Stimulated activated naive CD8-positive, alpha-beta T cell treated with anti-CD3 and anti-CD28 coated beads, Interleukin-15, Interleukin-2, amounts not matched to agents 100 ng/mL and 50 ng/mL, for 24 hours (primary cell): ENCODE results near the gene PCDHGC3.

Source experiments
- H3K27ac Mint-ChIP-seq: one replicate; pipeline ENCODE4 v1.8.0; 2021; ENCODE audit warnings: mild to moderate bottlenecking, mixed read lengths
- H3K27me3 Mint-ChIP-seq: one replicate; pipeline ENCODE4 v1.8.0; 2021; ENCODE audit warnings: mixed read lengths
- H3K36me3 Mint-ChIP-seq: one replicate; pipeline ENCODE4 v1.8.0; 2021; ENCODE audit warnings: low read depth, mixed read lengths
- H3K4me1 Mint-ChIP-seq: one replicate; pipeline ENCODE4 v1.8.0; 2021; ENCODE audit warnings: low read depth, mixed read lengths
- H3K4me3 Mint-ChIP-seq: one replicate; pipeline ENCODE4 v1.8.0; 2021; ENCODE audit warnings: mild to moderate bottlenecking, mixed read lengths
- H3K9me3 Mint-ChIP-seq: one replicate; pipeline ENCODE4 v1.8.0; 2021; ENCODE audit warnings: mixed read lengths

PCDHGC3 gene

DNA sequence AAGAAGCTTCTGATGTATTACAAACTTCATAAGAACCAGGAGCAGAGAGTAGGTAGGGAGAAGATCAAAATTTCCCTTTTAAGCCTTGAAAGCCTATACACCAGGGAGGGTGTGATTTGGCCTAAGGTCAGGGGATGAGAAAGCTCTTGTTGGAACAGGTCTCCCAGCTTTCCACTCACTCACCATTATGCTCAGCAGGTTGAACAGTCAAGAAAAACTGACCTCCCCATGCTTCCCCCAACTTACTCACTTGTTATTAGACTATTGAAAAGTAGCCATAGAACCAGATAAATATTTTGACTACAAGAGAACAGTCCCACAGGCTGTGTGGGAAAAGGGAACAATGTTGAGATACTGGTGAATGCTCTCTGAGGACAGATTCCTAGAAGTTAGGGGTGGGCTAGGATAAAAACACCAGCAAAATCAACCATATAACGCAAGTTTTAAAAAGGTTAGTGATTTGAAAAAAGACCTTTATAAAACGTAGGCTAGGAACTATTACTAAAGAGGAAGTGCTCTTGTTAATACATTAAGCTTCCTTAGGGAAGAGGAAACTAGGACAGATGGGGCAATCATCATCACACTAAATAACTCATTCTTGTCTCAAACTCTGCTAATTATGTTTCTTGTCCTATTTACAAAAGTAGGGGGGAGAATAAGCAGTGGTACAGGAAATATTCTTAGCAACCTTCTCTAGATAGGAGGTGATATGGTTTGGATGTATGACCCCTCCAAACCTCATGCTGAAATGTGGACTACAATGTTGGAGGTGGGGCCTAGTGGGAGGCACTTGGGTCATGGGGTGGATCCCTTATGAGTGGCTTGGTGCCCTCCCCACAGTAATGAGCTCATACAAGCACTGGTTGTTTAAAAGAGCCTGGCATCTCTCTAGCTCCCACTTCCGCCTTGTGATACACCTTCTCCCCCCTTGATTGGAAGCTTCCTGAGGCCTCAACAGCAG lies 44.1 kb downstream of the PCDHGC3 start:
- Mint-ChIP-seq H3K9me3 (no peaks in the 10 kb centered on the region), H3K4me1 (peaks cover 53% of the 10 kb centered on the region), H3K27ac (no peak overlapping the region), H3K4me3 (no peak overlapping the region), H3K36me3 (peaks cover 81% of the 10 kb centered on the region), H3K27me3 (no peaks in the 10 kb centered on the region)

DNA sequence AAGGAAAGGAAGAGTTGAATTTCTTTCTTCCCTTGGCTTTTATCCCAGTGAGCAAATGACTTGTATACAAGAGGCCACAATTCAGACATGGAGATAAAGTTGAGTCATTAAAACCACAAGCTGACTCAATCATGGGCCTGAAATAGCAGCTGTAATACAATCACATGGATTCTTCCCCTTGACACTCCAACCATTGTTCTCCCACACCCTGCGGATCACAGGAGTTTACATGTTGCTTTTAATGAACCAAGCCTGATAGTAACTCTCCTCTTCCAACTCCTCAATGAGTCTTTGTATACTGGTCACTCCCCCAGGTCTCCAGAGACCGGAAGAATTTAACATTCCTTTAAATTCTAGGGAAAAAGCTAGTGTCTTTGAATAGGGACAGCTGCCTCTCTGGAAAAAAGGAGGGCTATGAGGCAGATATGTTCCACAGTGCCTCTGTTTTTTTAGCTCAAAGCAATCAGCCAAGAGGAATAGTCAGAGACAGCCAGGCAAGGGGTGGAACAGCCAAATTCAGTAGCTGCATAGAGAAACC lies 45.5 kb downstream of the PCDHGC3 start:
- H3K4me1 Mint-ChIP-seq, result peaks cover 51% of the 10 kb centered on the region
- H3K36me3 Mint-ChIP-seq, result peaks cover 85% of the 10 kb centered on the region
- peak overlapping the region; percentile 74 for H3K27ac Mint-ChIP-seq
- no peaks in the 10 kb centered on the region for H3K9me3 Mint-ChIP-seq
- peak overlapping the region; percentile 31 for H3K4me3 Mint-ChIP-seq
- H3K27me3 Mint-ChIP-seq, result no peaks in the 10 kb centered on the region

DNA sequence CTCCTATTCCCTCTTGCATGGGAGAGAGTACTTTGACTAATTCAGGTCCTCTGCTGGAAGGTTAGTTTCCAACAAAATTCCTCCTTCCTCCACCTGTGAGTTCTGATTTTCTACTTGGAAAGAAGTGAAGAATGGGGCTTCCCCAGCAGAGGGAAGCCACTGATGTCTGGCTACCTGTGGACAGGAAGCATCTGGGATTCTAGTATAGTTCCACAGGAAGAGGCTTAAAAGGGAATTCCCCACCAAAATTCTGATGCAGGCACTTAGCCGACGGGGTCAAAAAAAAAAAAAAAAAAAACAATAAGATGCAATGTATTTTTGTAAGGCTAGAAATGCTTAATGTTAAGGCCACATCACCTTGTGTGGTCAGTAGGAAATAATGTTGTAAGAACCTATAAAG lies 46.5 kb downstream of the PCDHGC3 start:
- Mint-ChIP-seq H3K27ac (peak overlapping the region; percentile 74), H3K9me3 (no peaks in the 10 kb centered on the region), H3K4me3 (no peak overlapping the region), H3K4me1 (peaks cover 50% of the 10 kb centered on the region), H3K27me3 (no peaks in the 10 kb centered on the region), H3K36me3 (peaks cover 82% of the 10 kb centered on the region)

DNA sequence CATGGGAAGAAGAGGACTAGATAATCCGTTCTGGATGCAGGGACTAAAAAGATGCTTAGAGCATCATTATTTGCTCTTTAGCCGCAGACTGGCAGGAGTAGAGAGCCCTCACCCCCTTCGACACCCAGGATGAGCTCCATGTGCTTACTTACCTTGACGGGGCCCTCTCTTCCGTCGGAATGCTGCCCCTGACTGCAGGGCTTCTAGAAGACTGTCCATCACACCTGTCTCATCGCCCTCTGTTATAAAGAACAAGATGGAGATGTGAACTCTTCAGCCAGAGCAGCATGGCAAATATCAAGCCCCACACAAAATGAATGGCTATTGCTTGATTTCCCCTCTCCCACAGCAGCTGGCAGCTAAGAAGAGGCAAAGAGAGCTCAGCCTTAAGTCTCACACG lies 48.2 kb downstream of the PCDHGC3 start:
- peaks cover 69% of the 10 kb centered on the region for H3K36me3 Mint-ChIP-seq
- no peaks in the 10 kb centered on the region for H3K27me3 Mint-ChIP-seq
- H3K4me3 Mint-ChIP-seq, result no peak overlapping the region
- H3K9me3 Mint-ChIP-seq, result no peaks in the 10 kb centered on the region
- H3K4me1 Mint-ChIP-seq, result peaks cover 50% of the 10 kb centered on the region
- no peak overlapping the region for H3K27ac Mint-ChIP-seq

DNA sequence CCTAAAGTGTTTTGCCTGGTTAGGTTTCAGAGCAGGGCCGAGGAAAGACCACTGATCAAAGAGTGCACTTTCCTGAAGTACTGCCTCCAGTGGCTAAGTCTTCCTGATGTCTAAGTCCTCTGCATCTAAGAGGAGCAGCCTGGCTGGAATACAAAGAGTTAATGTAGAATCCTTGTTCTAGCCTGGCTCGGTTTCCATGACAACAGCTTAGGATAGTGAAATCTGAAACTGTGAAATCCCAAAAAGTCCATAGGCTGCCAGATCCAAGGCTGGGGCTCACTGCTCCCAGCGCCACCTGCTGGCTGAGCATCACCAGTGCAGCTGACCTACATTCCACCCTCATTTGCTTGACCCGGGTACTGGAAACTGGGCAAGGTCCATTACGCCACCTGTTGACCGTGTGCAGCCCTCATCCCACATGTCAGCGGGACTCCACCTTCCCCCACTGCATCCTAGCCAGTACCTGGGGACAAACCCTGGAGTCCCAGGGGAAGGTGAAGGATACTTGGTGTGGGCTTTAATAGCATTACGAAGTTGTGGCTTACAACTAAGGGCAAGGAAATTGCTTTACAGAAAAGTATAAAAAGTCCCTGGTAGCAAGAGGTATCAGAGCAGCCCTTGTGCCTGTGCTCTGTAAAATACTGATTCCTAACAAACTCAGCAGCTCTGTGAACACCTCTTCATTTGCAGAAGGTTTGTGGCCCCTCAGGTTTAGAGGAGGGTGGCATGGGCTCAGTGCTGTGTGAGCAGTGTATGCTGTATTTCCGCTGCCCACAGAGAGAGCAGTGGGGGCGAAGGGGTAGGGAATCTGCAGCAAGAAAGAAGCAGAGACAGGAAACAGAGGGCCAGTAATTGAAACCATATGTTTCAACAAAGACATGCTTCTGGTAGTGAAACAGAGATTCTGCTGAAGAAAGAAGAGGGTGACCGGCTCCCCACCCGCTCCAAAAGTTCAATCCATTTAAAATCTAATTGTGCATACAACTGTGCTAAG lies 49.1 kb downstream of the PCDHGC3 start:
- no peak overlapping the region for H3K4me3 Mint-ChIP-seq
- no peaks in the 10 kb centered on the region for H3K27me3 Mint-ChIP-seq
- H3K27ac Mint-ChIP-seq, result no peak overlapping the region
- no peaks in the 10 kb centered on the region for H3K9me3 Mint-ChIP-seq
- H3K36me3 Mint-ChIP-seq, result peaks cover 60% of the 10 kb centered on the region
- peaks cover 48% of the 10 kb centered on the region for H3K4me1 Mint-ChIP-seq

DNA sequence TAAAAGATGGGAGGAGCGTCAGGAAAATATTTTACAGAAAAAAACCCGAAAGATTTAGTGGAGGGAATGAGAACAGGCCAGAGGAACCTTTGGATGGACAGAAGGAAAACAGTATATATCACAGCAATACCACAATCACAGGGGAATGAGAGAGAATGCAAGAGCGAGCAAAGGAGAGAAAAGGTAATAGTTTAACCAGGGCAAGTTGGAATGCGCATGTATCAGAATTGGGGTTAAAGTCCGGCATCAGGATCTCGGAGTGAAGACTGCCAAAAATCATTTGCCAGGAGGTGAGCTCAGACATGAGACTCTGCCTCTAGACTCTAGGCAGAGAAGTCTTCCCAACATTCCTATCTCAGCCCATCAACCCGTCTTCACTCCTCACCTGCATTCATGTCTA lies 49.9 kb downstream of the PCDHGC3 start:
- Mint-ChIP-seq H3K27me3 (no peaks in the 10 kb centered on the region), H3K36me3 (peaks cover 53% of the 10 kb centered on the region)

DNA sequence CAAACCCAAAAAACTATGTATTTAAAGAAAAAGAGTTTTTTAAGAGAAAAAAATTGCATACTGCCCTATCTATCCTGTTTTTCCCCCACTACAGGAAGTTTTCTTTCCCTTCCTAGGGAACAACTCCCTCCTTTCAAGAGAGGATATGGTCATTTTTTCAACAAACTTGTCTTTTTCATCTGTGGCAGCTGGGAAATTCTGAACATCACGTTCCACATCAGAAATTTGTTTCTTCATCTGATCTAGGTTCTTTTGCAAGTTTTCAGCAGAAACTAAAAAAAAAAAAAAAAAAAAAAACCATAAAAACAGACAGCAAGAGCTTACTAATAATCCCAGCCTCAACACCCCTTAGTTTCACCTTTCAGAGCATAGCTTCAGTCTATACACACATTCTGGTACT lies 51.7 kb downstream of the PCDHGC3 start:
- Mint-ChIP-seq H3K36me3 (peaks cover 36% of the 10 kb centered on the region), H3K4me3 (no peak overlapping the region), H3K4me1 (peaks cover 23% of the 10 kb centered on the region), H3K9me3 (no peaks in the 10 kb centered on the region), H3K27ac (peak overlapping the region; percentile 0), H3K27me3 (no peaks in the 10 kb centered on the region)

More for the DNA sequence above, 49.9 kb downstream of the PCDHGC3 start:
- Mint-ChIP-seq H3K4me1 (peaks cover 41% of the 10 kb centered on the region), H3K9me3 (no peaks in the 10 kb centered on the region), H3K27ac (no peak overlapping the region), H3K4me3 (no peak overlapping the region)
